Activated T-cell treated with anti-CD3 and anti-CD28 coated beads, Interleukin-2, amount 50 U/mL, for 24 hours (primary cell): ENCODE data around the gene PAQR8.

Experiments used
- DNase-seq: peaks from one replicate; pipeline ENCODE4 v3.0.0-alpha.2; 2020
- H3K27ac Mint-ChIP-seq: 2 replicates; pipeline ENCODE4 v1.8.0; 2020; ENCODE audit warnings: mild to moderate bottlenecking, mixed read lengths
- H3K27me3 Mint-ChIP-seq: 2 replicates; pipeline ENCODE4 v1.8.0; 2020; ENCODE audit warnings: mixed read lengths
- H3K36me3 Mint-ChIP-seq: 2 replicates; pipeline ENCODE4 v1.8.0; 2020; ENCODE audit warnings: low read depth, mixed read lengths
- H3K4me1 Mint-ChIP-seq: 2 replicates; pipeline ENCODE4 v1.8.0; 2020; ENCODE audit warnings: low read depth, mixed read lengths
- H3K4me3 Mint-ChIP-seq: 2 replicates; pipeline ENCODE4 v1.8.0; 2020; ENCODE audit warnings: mild to moderate bottlenecking, moderate library complexity, mixed read lengths
- H3K9me3 Mint-ChIP-seq: 2 replicates; pipeline ENCODE4 v1.8.0; 2020; ENCODE audit warnings: mixed read lengths

PAQR8 gene

DNA sequence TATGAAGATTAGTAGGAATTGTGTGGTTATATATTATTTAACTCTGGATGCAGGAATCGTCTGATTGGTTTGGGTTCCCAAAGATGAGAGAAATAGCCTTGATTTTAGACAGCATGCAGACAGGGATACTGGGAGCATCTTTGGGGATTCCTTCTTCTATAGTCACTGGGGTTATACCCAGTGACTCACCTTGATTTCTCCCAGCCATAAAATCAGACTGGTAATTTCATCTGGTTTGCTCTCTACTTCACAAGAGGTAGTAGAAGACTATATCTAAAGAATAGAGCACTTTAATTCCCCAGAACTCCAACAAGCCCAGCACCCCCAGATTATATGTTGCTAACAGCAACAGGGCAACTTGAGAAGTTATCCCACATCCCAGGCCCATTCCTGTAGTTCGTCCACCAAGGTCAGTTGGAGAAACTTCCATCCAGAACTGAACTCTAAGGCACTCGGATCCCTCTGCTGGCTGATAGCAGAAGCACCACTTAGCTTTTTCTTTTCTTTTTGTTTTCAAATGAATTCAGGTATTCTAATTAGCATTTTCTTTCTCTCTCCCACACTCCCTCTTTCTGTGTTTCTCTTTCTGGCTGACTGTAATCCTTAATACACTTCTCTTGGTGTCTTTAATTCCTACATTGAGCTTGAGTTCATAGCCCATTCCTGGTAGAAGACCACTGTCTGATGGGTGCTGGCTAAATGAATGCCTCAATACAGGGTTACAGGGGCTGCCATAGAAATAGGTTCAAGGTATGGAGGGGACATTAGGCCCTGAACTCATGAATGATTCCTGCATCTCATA, 37.8 kb downstream of the PAQR8 start:
- peaks cover 19% of the 10 kb centered on the region for H3K36me3 Mint-ChIP-seq
- H3K9me3 Mint-ChIP-seq, result no peaks in the 10 kb centered on the region
- H3K27ac Mint-ChIP-seq, result peak overlapping the region; percentile 73
- H3K4me1 Mint-ChIP-seq, result peaks cover 78% of the 10 kb centered on the region
- DNase-seq, result peak; percentile 55
- H3K4me3 Mint-ChIP-seq, result no peak overlapping the region
- no peaks in the 10 kb centered on the region for H3K27me3 Mint-ChIP-seq

DNA sequence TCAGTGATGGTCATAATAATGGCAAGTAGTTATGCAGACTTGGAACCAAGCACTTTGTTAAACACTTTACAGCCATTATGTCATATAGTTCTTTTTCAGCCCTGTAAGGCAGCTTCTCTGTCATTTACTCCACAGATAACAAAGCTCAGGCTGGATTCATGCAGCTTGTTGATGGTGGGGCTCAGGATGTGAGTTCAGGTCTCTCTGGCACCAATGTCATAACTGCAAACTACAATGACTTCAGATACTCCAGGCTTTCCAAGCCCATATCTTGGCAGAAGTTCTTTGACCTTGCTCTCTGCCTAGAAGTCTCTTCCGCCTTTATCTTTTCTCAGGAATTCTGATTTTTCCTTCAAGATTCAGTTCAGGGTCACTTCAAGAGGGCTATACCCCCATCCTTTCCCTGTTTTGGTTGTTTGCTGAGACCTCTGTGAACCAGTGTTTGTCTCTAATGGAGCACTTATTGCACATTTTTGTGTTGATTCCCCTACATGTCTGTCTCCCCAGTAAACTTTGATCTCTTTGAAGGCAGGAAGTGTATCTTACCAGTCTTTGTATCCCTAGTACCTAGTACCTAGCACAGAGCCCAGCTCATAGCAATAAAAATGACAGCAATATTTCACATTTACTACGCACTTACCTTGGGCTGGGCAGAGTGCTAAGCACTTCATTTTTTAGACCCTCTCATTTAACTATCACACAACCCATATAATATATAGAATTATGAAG, 38.5 kb downstream of the PAQR8 start:
- Mint-ChIP-seq H3K27me3 (no peaks in the 10 kb centered on the region), H3K36me3 (peaks cover 20% of the 10 kb centered on the region), H3K4me3 (no peak overlapping the region), H3K4me1 (peaks cover 72% of the 10 kb centered on the region), H3K27ac (no peak overlapping the region), H3K9me3 (no peaks in the 10 kb centered on the region)
- no peak for DNase-seq

DNA sequence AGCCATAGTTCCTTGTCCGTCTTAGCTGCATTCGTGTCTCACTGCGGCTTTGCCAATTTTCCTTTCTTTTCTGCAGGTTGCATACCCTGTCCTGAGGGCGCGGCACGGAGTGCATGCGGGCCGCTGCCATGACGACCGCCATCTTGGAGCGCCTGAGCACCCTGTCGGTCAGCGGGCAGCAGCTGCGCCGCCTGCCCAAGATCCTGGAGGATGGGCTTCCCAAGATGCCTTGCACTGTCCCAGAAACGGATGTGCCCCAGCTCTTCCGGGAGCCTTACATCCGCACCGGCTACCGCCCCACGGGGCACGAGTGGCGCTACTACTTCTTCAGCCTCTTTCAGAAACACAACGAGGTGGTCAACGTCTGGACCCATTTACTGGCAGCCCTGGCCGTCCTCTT, 41.1 kb downstream of the PAQR8 start:
- H3K4me1 Mint-ChIP-seq, result peaks cover 55% of the 10 kb centered on the region
- DNase-seq, result no peak
- no peak overlapping the region for H3K4me3 Mint-ChIP-seq
- no peaks in the 10 kb centered on the region for H3K9me3 Mint-ChIP-seq
- H3K36me3 Mint-ChIP-seq, result peaks cover 20% of the 10 kb centered on the region
- no peaks in the 10 kb centered on the region for H3K27me3 Mint-ChIP-seq
- no peak overlapping the region for H3K27ac Mint-ChIP-seq

DNA sequence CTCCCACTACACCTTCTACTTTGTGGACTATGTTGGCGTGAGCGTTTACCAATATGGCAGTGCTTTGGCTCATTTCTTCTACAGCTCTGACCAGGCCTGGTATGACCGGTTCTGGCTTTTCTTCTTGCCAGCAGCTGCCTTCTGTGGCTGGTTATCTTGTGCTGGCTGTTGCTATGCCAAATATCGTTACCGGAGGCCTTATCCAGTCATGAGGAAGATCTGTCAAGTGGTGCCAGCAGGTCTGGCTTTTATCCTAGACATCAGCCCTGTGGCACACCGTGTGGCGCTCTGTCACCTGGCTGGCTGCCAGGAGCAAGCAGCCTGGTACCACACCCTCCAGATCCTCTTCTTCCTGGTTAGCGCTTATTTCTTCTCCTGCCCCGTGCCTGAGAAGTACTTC, 41.7 kb downstream of the PAQR8 start:
- H3K9me3 Mint-ChIP-seq, result no peaks in the 10 kb centered on the region
- peaks cover 20% of the 10 kb centered on the region for H3K36me3 Mint-ChIP-seq
- H3K4me3 Mint-ChIP-seq, result no peak overlapping the region
- H3K27me3 Mint-ChIP-seq, result no peaks in the 10 kb centered on the region
- DNase-seq, result no peak
- H3K27ac Mint-ChIP-seq, result no peak overlapping the region
- H3K4me1 Mint-ChIP-seq, result peaks cover 49% of the 10 kb centered on the region

DNA sequence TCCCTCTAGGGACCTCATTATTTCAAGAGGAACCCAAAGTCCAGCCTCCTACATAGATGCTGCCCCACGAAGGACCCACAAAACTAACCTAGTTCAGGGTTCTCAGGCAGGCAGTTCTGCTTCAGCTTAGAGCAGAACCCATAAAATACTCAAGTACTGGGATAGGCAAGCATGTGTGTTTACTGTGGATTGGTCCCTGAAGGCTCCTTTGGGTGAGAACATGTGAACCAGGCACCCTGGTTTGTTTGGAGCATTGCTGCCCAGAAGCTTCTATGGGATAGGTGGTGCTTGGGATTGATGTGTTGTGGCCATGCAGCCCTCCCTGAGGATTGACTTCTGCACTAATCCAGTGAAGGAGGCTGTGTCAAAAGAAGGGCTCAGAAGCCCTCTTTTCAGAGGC, 43.3 kb downstream of the PAQR8 start:
- H3K27ac Mint-ChIP-seq, result peak overlapping the region; percentile 40
- H3K9me3 Mint-ChIP-seq, result no peaks in the 10 kb centered on the region
- H3K4me1 Mint-ChIP-seq, result peaks cover 41% of the 10 kb centered on the region

DNA sequence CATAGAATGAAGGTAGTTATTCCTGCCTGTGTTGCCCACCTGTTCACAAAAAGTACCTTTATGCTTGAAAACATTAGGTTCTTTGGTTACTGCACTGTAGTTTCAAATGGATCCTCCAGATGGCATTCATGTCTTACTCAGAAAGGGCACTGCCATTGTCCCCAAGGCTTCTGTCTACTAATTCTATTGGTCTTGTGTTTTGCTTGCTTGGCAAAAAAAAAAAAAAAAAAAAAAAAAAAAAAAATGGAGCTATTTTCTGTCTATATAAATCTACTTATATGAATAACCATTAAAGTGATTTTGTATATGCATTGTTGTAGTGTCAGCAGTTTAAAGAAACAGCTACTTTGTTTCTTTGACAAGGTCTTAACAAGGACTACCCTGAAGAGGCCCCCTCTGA, 45.5 kb downstream of the PAQR8 start:
- Mint-ChIP-seq H3K9me3 (no peaks in the 10 kb centered on the region), H3K4me3 (no peak overlapping the region), H3K27me3 (no peaks in the 10 kb centered on the region), H3K36me3 (peaks cover 20% of the 10 kb centered on the region), H3K4me1 (peaks cover 28% of the 10 kb centered on the region), H3K27ac (no peak overlapping the region)
- no peak for DNase-seq

More for the DNA sequence above, 43.3 kb downstream of the PAQR8 start:
- Mint-ChIP-seq H3K36me3 (peaks cover 20% of the 10 kb centered on the region), H3K27me3 (no peaks in the 10 kb centered on the region), H3K4me3 (no peak overlapping the region)
- no peak for DNase-seq

DNA sequence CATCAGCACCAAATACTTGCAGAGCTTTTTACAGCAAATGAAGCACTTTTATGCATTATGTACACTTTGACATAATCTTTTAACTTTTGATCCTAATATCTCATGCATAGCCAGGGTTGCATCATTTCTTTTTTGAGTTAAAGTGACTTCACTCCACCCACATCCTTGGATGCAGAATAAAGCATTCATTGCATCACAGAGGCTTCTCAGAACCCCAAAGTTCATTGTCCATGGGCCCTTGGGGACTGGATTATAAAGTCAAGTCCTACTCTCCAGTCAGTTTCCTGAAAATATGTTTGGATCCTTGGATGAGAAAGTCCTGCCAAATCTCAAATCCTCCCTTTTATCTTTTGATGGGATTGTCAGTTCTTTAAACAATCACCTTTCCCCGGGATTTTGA, 47.5 kb downstream of the PAQR8 start:
- H3K36me3 Mint-ChIP-seq, result peaks cover 3% of the 10 kb centered on the region
- H3K27me3 Mint-ChIP-seq, result no peaks in the 10 kb centered on the region
- peak overlapping the region; percentile 33 for H3K27ac Mint-ChIP-seq
- H3K9me3 Mint-ChIP-seq, result no peaks in the 10 kb centered on the region
- peaks cover 19% of the 10 kb centered on the region for H3K4me1 Mint-ChIP-seq
- DNase-seq, result no peak
- H3K4me3 Mint-ChIP-seq, result no peak overlapping the region

DNA sequence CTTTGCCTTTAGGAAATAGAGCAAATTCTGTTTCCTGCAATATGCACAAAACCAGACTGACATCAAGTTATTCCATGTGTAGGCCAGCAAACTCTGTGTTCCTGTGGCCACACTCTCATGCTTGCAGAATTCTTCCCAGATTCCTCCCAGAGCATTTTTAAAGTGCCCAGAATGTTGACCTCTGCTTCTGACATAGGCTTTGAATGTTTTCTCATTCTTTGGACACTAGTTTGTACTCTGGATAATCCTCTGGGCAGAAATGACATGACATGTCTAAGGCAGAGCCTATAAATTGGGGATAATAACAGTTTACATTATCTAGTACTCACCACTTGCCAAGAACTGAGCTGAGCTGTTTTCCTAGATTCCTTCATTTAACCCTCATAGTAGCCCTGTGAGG, 49.0 kb downstream of the PAQR8 start:
- Mint-ChIP-seq H3K4me1 (peaks cover 24% of the 10 kb centered on the region), H3K27me3 (no peaks in the 10 kb centered on the region), H3K36me3 (no peaks in the 10 kb centered on the region), H3K4me3 (no peak overlapping the region), H3K9me3 (no peaks in the 10 kb centered on the region), H3K27ac (no peak overlapping the region)
- DNase-seq, result no peak

DNA sequence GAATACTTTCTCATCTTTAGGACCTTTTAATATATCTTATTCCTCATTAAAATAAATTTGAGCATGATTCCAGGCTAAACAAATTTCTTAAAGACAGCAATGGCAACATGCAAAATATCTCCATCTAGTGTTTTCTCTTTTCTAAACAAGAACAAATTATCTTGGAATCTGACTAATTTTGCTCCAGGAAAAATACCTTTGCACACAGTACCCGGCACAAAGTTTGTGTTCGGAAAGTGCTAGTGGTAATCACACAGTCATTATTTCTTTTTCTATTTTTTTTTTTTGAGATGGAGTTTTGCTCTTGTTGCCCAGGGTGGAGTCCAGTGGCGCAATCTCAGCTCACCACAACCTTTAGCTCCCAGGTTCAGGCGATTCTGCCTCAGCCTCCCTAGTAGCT, 50.0 kb downstream of the PAQR8 start:
- no peak for DNase-seq
- no peak overlapping the region for H3K4me3 Mint-ChIP-seq
- H3K27me3 Mint-ChIP-seq, result no peaks in the 10 kb centered on the region
- no peaks in the 10 kb centered on the region for H3K36me3 Mint-ChIP-seq
- H3K9me3 Mint-ChIP-seq, result no peaks in the 10 kb centered on the region
- H3K4me1 Mint-ChIP-seq, result peaks cover 31% of the 10 kb centered on the region
- no peak overlapping the region for H3K27ac Mint-ChIP-seq

DNA sequence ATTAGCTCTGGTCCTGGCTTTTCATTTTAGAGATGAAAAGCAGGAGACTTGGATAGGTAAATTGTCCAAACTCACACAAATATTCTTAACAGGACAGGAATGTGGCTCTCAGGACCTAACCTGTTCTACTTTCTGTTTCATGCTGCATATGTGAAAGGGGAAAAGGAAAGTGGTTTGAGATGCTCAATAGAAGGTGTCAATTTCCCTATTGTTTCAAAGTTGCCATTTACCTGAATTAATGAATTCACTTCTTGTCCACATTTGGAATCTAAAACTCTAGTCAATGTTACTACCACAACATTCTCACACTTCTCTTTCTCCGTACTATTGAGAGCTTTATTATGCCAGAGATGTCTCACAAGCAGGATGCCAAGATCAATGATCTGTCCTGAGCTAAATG, 53.4 kb downstream of the PAQR8 start:
- Mint-ChIP-seq H3K27ac (no peak overlapping the region), H3K4me3 (no peak overlapping the region), H3K36me3 (peaks cover 2% of the 10 kb centered on the region), H3K27me3 (no peaks in the 10 kb centered on the region), H3K9me3 (no peaks in the 10 kb centered on the region), H3K4me1 (peaks cover 24% of the 10 kb centered on the region)
- no peak for DNase-seq

DNA sequence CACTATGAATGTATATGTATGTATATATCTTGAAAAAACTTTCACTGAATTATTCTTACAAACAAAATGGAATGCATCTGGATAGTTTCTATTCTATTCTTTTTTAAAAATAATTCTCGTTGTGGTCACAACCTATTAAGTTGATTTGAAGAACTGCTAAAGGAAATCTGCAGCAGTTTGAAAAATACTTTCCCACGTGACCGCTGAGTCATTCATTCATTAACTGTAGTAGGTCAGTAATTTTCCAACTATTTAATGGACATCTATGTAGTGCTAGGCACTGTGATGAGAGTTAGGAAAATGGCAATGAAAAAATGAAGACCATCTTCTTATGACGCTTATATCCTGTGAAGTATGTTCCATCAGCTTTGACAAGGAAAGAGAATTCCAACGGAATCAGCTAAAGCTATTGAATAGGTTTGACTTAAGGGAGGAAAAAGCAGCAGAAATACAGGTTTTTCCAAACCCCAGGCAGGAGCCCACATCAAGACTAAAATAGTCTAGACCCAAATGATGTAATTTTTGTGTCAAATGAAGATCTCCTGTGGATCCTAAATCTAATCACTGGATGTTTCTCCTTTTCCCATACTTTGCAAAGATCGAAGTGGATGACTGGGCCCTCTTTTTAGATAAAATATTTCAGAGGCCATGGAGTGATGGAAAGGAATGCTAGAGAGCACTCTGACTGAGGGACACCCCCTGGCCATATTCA, 54.1 kb downstream of the PAQR8 start:
- peaks cover 24% of the 10 kb centered on the region for H3K4me1 Mint-ChIP-seq
- no peak for DNase-seq
- H3K9me3 Mint-ChIP-seq, result no peaks in the 10 kb centered on the region
- H3K27me3 Mint-ChIP-seq, result no peaks in the 10 kb centered on the region
- peaks cover 2% of the 10 kb centered on the region for H3K36me3 Mint-ChIP-seq
- no peak overlapping the region for H3K27ac Mint-ChIP-seq
- no peak overlapping the region for H3K4me3 Mint-ChIP-seq

DNA sequence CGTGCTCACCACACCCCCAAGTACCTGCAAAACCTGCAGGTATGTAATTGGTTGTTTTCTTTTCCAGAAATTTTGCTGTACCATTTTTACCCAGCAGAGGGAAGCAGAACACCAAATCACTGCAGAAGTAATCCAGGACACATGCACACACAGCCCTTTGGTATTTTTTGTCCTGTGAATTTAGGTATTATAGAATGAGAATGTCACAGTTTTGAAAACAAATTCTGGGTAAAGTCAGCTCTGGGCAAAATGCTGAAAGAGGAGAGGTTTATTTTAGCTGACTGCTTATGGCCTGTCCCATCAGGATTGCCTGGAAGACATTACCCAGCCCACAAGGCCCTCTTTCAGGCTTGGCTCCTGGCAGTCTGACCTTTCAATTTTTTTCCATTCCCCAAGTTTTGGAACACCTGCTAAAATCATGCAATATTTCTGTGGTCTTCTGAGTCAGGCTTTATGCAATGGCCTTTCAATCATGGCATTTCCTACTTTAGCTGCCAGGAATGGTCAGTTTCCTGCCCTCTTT, 54.7 kb downstream of the PAQR8 start:
- H3K27me3 Mint-ChIP-seq, result no peaks in the 10 kb centered on the region
- no peak overlapping the region for H3K4me3 Mint-ChIP-seq
- peaks cover 24% of the 10 kb centered on the region for H3K4me1 Mint-ChIP-seq
- no peak overlapping the region for H3K27ac Mint-ChIP-seq
- peaks cover 2% of the 10 kb centered on the region for H3K36me3 Mint-ChIP-seq
- no peaks in the 10 kb centered on the region for H3K9me3 Mint-ChIP-seq
- DNase-seq, result no peak

DNA sequence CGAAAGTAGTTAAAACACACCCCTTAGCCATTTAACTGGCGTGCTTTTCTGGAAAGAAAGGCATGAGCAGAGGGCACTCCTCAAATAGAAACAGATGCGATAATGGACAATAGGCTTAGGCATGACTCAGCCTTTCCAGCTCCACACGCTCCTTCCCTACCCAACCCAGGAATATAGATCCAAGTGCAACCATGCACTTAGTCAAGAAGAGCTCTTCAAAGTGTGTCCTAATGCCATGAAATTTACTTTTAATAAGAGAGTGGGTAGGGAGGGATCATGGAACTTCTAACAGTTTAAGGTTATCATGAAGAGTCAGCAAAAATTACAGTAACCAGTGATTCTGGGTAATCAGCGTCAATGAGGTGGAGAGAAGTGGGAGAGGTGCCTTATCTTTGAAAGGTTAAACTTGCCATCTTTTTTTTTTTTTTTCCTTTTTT, 55.7 kb downstream of the PAQR8 start:
- peaks cover 2% of the 10 kb centered on the region for H3K36me3 Mint-ChIP-seq
- H3K27me3 Mint-ChIP-seq, result no peaks in the 10 kb centered on the region
- no peak overlapping the region for H3K27ac Mint-ChIP-seq
- no peak for DNase-seq
- H3K4me1 Mint-ChIP-seq, result peaks cover 24% of the 10 kb centered on the region
- no peak overlapping the region for H3K4me3 Mint-ChIP-seq
- H3K9me3 Mint-ChIP-seq, result no peaks in the 10 kb centered on the region

DNA sequence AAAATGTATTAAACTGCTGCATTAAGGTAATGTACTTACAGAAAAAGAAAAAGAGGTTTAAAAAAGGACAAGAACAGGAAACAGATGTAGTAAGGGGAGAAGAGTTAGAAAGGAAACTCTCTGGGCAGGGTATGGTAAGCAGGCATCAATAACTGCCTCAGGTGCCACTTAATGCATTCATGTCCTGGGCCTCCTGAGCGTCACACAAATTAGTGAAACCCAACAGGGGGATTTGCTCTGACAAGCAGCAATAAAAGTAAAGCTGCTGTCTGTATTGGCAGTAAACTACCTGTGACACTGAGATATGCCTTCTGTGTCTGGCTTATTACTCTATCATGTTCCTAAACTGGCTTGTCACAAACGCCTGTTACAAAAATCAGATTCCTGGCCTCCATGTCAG, 56.7 kb downstream of the PAQR8 start:
- Mint-ChIP-seq H3K27me3 (no peaks in the 10 kb centered on the region), H3K4me1 (peaks cover 24% of the 10 kb centered on the region), H3K4me3 (no peak overlapping the region), H3K36me3 (peaks cover 2% of the 10 kb centered on the region), H3K9me3 (no peaks in the 10 kb centered on the region), H3K27ac (no peak overlapping the region)
- no peak for DNase-seq
